Neural crest cell (in vitro differentiated cells): Measurements from ENCODE around the gene RASA3. TPM values are rescaled to one million over a fixed set of nuclear protein-coding genes. Genes with fewer than 3 reads are reported as not detected.
A peak's percentile ranks its signal among the peaks of the same experiment; 100 is the strongest.

Experiments
- DNase-seq: peaks from one replicate; pipeline ENCODE4 v3.0.0; 2021; ENCODE audit warnings: low read depth, mixed read lengths, low spot score
- H3K27ac Mint-ChIP-seq: one replicate; pipeline ENCODE4 v1.8.0; 2021; ENCODE audit warnings: mild to moderate bottlenecking, mixed read lengths; ENCODE audit not compliant: unreplicated experiment
- H3K27me3 Mint-ChIP-seq: 2 replicates; pipeline ENCODE4 v1.8.0; 2021; ENCODE audit warnings: low read depth, mild to moderate bottlenecking, mixed read lengths
- H3K36me3 Mint-ChIP-seq: 2 replicates; pipeline ENCODE4 v1.8.0; 2021; ENCODE audit warnings: low read depth, mild to moderate bottlenecking, mixed read lengths
- H3K4me1 Mint-ChIP-seq: 2 replicates; pipeline ENCODE4 v1.8.0; 2021; ENCODE audit warnings: mixed read lengths
- H3K4me3 Mint-ChIP-seq: one replicate; pipeline ENCODE4 v1.8.0; 2021; ENCODE audit warnings: mild to moderate bottlenecking, mixed read lengths
- H3K9me3 Mint-ChIP-seq: 2 replicates; pipeline ENCODE4 v1.8.0; 2021; ENCODE audit warnings: mixed read lengths
- CTCF ChIP-seq: fragments of 200-600 bp; sonication (generic); conservative IDR thresholded peaks from 2 replicates; pipeline ENCODE4 v1.5.0; 2021; ENCODE audit warnings: antibody characterized with exemption, mild to moderate bottlenecking
- total RNA-seq: library from RNA; stranded (reverse); gene quantifications from 2 replicates; pipeline ENCODE4 v1.2.1, GENCODE V29; 2021

Gene RASA3
- total RNA-seq, 1 donor from 2014 or later, result 29.5 TPM

DNA sequence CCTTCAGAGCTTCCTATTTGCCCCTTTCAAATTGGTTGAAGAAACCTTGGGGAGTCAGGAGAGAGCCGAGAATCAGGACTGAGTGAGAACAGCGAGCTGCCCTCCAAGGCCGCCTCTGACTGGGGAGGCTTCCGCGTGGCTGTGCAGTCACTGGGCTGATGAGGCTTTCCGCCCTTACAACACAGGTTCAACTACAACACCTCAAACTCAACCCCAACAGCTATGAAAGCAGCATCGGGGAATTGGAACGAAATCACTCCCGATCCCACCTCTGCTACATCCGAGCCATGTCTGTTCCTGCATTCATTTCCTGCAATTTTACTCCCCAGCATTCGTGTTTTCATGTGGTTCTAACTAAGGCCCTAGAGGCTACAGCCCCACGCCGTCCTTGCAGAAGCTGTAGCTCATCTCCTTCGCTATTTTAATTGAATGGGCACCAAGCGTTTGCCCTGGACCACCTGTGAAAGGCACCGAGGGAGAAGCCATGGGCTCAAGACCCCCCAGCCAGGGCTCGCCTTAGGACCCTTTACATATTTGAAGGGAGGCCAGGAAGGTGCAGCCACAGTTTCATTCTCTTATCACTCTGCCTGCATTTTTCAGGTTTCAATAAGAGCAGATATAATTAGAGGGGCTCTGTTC, 12.3 kb upstream of the RASA3 start:
- Mint-ChIP-seq H3K9me3 (no peaks in the 10 kb centered on the region), H3K4me1 (peaks cover 8% of the 10 kb centered on the region), H3K27me3 (no peaks in the 10 kb centered on the region), H3K27ac (peak overlapping the region; percentile 36), H3K4me3 (no peak overlapping the region), H3K36me3 (no peaks in the 10 kb centered on the region)
- TF ChIP-seq CTCF, result no peak
- no peak for DNase-seq

GRCh38 chr13:114143806-114144605, 11.6 kb upstream of the RASA3 start:
- DNase-seq, result no peak
- Mint-ChIP-seq H3K4me1 (peaks cover 8% of the 10 kb centered on the region), H3K27ac (no peak overlapping the region), H3K4me3 (no peak overlapping the region), H3K36me3 (no peaks in the 10 kb centered on the region), H3K9me3 (no peaks in the 10 kb centered on the region), H3K27me3 (no peaks in the 10 kb centered on the region)
- peak; percentile 53 for TF ChIP-seq CTCF

DNA sequence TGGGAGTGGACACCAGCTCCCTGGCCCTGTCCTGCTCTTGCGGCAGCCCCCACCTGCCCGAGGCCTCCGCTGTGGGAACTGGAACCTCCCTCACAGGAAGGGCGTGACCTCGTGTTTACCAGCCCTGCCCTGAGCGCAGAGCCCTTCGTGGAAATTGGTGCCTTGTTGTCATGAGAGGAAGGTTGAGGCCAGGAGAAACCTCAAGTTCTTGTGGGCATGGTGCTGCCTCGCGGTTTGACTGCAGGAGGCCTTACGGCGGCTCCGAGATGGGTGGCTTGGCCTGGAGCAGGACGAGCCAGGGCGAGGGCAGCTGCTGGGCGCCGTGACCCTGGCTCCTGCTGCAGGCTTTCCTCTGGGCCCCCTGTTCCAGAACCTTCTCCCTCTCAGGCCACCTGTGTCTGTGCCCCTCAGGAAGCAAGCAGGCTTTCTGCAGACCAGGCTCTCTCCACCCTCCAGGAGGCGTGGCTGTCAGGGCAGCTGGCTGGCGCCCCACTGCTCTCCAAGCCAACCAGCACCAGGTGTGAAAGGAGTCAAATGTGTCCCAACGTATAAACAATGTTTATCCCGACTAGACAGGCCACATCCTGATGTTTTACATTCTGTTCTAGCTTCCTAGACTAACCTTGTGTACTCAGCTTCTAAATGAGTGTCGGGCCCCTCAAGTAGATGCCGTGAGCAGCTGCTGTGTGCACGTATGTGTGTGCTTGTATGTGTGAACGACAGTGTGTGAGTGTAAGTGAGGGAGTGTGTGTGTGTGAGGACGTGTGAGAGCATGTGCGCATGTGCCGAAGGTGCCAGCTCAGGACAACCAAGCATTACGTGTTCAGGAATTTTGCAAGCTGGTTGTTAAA, 10.4 kb upstream of the RASA3 start:
- Mint-ChIP-seq H3K27ac (no peak overlapping the region), H3K4me1 (peaks cover 8% of the 10 kb centered on the region), H3K27me3 (no peaks in the 10 kb centered on the region), H3K9me3 (peaks cover under 1% of the 10 kb centered on the region), H3K36me3 (no peaks in the 10 kb centered on the region), H3K4me3 (no peak overlapping the region)
- DNase-seq, result no peak
- no peak for TF ChIP-seq CTCF

GRCh38 chr13:114142137-114142550, 9.7 kb upstream of the RASA3 start:
- peaks cover 4% of the 10 kb centered on the region for H3K9me3 Mint-ChIP-seq
- H3K36me3 Mint-ChIP-seq, result no peaks in the 10 kb centered on the region
- no peak overlapping the region for H3K27ac Mint-ChIP-seq
- H3K4me1 Mint-ChIP-seq, result peaks cover 8% of the 10 kb centered on the region
- no peak for DNase-seq
- H3K4me3 Mint-ChIP-seq, result no peak overlapping the region
- no peak for TF ChIP-seq CTCF
- no peaks in the 10 kb centered on the region for H3K27me3 Mint-ChIP-seq

DNA sequence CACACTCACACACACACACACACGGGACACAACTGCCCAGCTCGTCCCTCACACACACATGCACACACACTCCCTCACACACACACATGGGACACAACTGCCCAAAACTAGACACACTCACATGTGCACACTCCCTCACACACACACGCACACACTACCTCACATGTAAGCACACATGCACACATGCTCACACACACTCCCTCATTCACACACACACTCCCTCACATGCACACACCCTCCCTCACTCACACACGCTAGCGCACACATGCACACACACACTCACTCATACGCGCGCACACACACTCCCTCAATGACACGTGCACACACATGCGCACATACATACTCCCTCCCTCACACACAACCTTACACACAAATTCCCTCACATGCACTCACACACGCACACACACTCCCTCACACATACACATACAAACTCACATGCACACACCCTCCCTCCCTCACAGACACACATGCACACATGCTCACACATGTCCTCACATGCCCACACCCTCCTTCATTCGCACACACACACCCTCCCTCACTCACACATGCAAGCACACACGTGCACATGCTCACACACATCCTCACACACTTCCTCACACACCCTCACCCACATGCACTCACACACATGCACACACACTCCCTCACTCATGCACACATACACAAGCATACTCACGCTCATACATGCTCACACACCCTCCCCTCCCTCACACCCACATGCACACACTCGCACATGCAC, 9.0 kb upstream of the RASA3 start:
- Mint-ChIP-seq H3K9me3 (peaks cover 4% of the 10 kb centered on the region), H3K4me1 (peaks cover 7% of the 10 kb centered on the region), H3K4me3 (no peak overlapping the region), H3K27me3 (no peaks in the 10 kb centered on the region), H3K36me3 (no peaks in the 10 kb centered on the region), H3K27ac (no peak overlapping the region)
- no peak for DNase-seq
- TF ChIP-seq CTCF, result no peak
